ENCODE data around the gene KIAA0753.

- TF ChIP-seq CTCF (IDR thresholded peaks at IDR 0.05; ENCODE audit: low read depth, low read length, poor library complexity, severe bottlenecking) (no peak), EZH2phosphoT487 (IDR thresholded peaks at IDR 0.05; ENCODE audit: borderline replicate concordance, low read length) (no peak)
Measured at GRCh38 chr17:6677158-6677831, 36.8 kb upstream of the KIAA0753 start.
